Adrenal gland (tissue), 5 donors: Measurements from ENCODE around the gene KCNA10.

Experiments
- CTCF ChIP-seq, 6 experiments: fragments of 450-650 bp in 4 of 6; fragments of 200-600 bp in 2 of 6; sonication (generic) in 1 of 6; IDR thresholded peaks; 1 replicate in 5 of 6; 2 replicates in 1 of 6; pipeline versions ENCODE4 v1.5.1 to v1.8.0; 2016 to 2021; ENCODE audit warnings: antibody characterized with exemption in 6 of 6, mild to moderate bottlenecking in 2 of 6, moderate library complexity in 1 of 6
- POLR2A ChIP-seq, 2 donors: fragments of 450-650 bp; IDR thresholded peaks; one replicate each; pipeline ENCODE4 v1.6.1; 2017; ENCODE audit warnings: antibody characterized with exemption in 2 of 2, mild to moderate bottlenecking in 2 of 2, moderate library complexity in 1 of 2
- donor health status: DM: no; HTN: no; CAD: no.

DNA sequence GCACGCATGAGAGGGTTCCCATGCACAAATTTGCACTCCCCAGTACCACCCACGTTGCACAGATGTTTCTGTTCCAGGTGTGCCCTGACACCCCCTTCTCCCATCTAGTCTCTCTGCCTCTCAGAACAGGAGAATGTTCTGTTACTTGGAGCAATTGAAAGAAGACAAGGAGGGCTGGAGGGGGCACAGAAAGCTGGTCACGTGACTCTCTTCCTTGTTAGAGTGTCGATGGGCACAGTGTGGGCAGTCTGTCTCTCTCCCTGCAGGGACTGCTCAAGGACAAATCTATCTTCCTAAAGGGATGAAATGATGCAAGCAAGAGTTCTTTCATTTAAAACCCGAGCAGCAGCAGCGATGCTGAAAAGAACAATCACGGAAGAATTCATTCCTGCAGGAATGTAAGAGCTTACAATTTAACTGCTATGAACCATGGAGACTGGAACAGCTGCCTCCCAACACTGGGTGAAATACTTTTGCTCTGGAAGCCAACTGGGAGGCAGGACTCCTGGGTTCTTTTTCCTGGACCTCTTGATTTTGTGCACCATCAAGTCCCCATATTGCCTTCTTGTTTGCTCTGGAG is 7.3 kb upstream of the KCNA10 start:
- no peak for TF ChIP-seq CTCF (IDR thresholded peaks at IDR 0.05)
- no peak for TF ChIP-seq POLR2A (IDR thresholded peaks at IDR 0.05)
